Skeletal muscle satellite cell (primary cell): ENCODE measurements around the gene CACNA2D3.

Experiments
- H3K27me3 ChIP-seq: 2 replicates; pipeline ENCODE4 v1.7.0; 2013; ENCODE audit warnings: low read length; ENCODE audit not compliant: control insufficient read depth, insufficient read depth
- H3K36me3 ChIP-seq: 2 replicates; pipeline ENCODE4 v1.7.0; 2013; ENCODE audit warnings: mild to moderate bottlenecking, control low read depth, low read length; ENCODE audit not compliant: insufficient read depth
- H3K4me1 ChIP-seq: 2 replicates; pipeline ENCODE4 v1.7.0; 2013; ENCODE audit warnings: low read length; ENCODE audit not compliant: control insufficient read depth, insufficient read depth
- H3K4me2 ChIP-seq: 2 replicates; pipeline ENCODE4 v1.7.0; 2013; ENCODE audit warnings: mild to moderate bottlenecking, low read length
- H3K4me3 ChIP-seq: 2 replicates; pipeline ENCODE4 v1.7.0; 2013; ENCODE audit warnings: low read length
- H3K9ac ChIP-seq: 2 replicates; pipeline ENCODE4 v1.7.0; 2013; ENCODE audit warnings: mild to moderate bottlenecking, low read depth, low read length, moderate library complexity
- H3K9me3 ChIP-seq: replicated peaks from 2 replicates; pipeline ENCODE4 v1.7.0; 2013; ENCODE audit warnings: mild to moderate bottlenecking, control low read depth, low read length

CACNA2D3 gene

DNA sequence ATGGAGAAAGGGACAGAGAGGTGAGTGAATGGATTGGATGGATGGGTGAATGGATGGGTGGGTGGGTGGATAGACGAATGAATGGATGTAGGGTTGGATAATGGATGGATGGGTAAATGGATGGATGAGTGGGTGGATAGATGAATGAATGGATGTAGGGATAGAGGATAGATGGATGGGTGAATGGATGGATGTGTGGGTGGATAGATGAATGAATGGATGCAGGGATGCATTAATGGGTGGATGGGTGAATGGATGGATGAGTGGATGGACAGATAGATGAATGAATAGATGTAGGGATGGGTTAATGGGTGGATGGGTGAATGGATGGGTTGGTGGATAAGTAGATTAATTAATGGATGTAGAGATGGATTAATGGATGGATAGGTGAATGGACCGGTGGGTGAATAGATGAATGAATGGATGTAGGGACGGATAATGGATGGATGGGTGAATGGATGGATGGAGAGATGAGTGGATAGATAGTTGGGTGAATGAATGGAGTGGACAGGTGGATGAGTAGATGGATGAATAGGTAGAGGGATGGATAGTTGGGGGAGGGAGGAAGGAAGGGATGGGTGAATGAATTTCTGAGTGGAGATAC lies 28.6 kb downstream of the CACNA2D3 start:
- Histone ChIP-seq H3K9me3 (no peaks in the 10 kb centered on the region), H3K9ac (no peak overlapping the region), H3K27me3 (no peaks in the 10 kb centered on the region), H3K4me1 (no peaks in the 10 kb centered on the region), H3K36me3 (no peaks in the 10 kb centered on the region), H3K4me3 (no peak overlapping the region), H3K4me2 (no peak overlapping the region)

DNA sequence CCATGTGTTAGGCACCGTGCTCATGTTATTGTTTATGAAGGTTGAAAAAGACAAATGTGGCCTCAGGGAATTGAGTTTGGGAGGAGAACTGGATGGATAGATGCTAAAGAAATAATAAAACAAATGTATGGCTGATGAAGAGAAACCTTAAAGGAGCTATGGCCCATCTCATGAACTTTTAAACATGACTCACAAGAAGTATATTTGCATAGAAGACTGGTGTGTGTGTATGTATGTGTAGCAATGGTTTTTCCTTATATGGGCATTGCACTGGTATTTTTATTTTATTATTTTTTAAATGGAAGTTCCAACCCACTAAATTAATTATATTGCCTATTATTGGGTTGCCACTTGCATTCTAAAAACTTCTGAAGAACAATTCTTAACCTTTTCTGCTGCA lies 31.1 kb downstream of the CACNA2D3 start:
- H3K4me2 ChIP-seq = no peak overlapping the region
- peaks cover 3% of the 10 kb centered on the region for H3K9me3 ChIP-seq
- H3K9ac ChIP-seq = no peak overlapping the region
- no peaks in the 10 kb centered on the region for H3K36me3 ChIP-seq
- no peak overlapping the region for H3K4me3 ChIP-seq
- H3K27me3 ChIP-seq = no peaks in the 10 kb centered on the region
- no peaks in the 10 kb centered on the region for H3K4me1 ChIP-seq

GRCh38 chr3:54157860-54158259 lies 35.5 kb downstream of the CACNA2D3 start:
- H3K4me2 ChIP-seq = no peak overlapping the region
- H3K4me1 ChIP-seq = no peaks in the 10 kb centered on the region
- peaks cover 7% of the 10 kb centered on the region for H3K9me3 ChIP-seq
- no peak overlapping the region for H3K4me3 ChIP-seq
- H3K36me3 ChIP-seq = no peaks in the 10 kb centered on the region
- H3K27me3 ChIP-seq = no peaks in the 10 kb centered on the region
- no peak overlapping the region for H3K9ac ChIP-seq

DNA sequence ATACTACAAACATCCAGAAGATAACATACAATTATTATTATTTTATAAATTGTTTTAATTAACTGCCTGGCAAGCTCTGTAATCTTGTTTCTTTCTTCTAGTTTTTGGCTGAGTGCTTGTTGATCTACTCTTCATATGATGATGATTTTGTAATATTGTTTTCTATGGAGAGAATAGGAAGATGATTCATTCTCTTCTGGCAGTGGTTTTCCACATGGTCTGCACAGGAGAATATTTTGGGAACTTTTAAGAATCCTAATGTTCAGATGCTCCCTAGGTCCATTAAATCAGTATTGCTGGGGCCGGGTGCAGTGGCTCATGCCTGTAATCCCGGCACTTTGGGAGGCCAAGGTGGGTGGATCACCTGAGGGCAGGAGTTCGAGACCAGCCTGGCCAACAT lies 37.6 kb downstream of the CACNA2D3 start:
- no peak overlapping the region for H3K4me2 ChIP-seq
- no peaks in the 10 kb centered on the region for H3K4me1 ChIP-seq

DNA sequence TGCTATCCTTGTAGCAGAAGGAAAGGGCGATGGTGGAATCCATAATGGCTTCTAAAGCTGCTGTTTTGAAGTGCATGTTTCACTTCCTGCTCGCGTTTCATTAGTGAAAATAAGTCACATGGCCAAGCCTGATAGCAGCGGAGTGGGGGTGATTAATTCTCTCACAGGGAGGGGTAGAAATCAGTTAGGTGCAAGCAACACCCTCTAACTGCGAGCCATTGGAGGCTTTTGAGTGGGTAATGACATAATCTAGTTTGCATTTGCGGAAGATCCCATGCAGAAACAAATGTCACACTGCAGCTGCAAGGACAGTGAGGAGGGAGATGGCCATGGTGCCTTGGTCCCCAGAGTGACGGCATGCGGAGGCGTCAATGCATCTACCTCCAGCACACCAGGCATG lies 41.1 kb downstream of the CACNA2D3 start:
- no peaks in the 10 kb centered on the region for H3K27me3 ChIP-seq
- peaks cover 4% of the 10 kb centered on the region for H3K9me3 ChIP-seq
- no peak overlapping the region for H3K4me2 ChIP-seq
- no peak overlapping the region for H3K9ac ChIP-seq
- no peaks in the 10 kb centered on the region for H3K4me1 ChIP-seq
- H3K36me3 ChIP-seq = no peaks in the 10 kb centered on the region
- H3K4me3 ChIP-seq = no peak overlapping the region

More for the DNA sequence above, 37.6 kb downstream of the CACNA2D3 start:
- Histone ChIP-seq H3K27me3 (no peaks in the 10 kb centered on the region), H3K9me3 (peaks cover 7% of the 10 kb centered on the region), H3K4me3 (no peak overlapping the region), H3K36me3 (no peaks in the 10 kb centered on the region), H3K9ac (no peak overlapping the region)

DNA sequence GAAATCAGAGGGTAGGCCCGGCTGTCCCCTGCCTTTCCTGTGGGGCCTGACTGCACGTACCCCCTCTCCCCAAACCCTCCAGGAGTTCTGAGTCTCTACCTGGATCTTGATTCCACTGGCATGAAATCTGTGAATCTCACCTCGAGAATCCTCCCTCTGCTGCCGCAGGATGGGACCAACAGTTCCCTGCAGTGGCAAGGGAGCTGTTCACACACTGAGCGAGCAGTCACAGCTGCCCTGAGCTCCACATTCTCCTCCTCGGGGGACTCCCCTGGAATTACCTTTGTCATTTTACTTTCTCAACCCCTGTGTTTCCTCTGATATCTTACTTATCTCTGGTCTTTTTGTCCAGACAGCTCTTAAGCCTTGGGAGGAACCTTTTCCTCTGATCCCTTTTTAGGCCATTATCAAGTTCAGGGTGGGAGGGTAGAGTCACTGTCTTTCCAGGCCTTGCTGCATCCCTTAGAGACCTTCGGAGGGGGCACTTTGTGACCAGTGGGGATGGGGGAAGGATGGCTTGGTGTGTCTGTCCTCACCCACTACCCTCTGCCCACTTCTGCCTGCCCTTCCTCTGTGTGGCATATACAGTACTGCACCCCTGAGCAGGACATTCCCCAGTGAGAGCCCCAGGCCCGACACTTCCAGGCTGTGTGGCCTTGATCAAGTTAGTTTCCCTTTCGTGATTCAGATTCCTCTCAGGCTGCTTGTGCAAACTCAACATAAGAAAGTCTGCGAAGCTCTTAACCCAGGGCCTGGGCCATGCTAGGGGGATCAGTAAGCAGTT lies 42.0 kb downstream of the CACNA2D3 start:
- H3K4me2 ChIP-seq = no peak overlapping the region
- no peak overlapping the region for H3K4me3 ChIP-seq
- no peaks in the 10 kb centered on the region for H3K36me3 ChIP-seq
- H3K9me3 ChIP-seq = peaks cover 4% of the 10 kb centered on the region
- H3K4me1 ChIP-seq = no peaks in the 10 kb centered on the region
- no peak overlapping the region for H3K9ac ChIP-seq
- H3K27me3 ChIP-seq = no peaks in the 10 kb centered on the region

DNA sequence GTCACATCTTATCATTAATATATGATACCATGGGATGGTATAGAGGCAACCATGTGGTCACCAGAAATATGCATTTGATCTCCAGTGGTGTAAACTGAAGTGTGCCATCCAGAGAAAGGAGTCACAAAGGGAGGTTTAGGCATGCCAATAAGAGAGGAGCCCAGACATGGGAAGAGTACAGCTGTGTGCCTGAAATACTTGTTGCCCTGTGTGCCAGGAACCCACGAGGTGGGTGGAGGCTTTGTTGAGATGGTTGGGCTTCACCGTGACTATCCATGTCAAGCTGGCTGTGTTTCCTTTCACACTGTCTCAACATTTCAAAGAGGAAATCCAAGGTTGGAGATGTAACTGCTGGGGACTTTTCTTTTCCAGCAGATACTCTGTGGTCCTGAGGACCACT lies 43.5 kb downstream of the CACNA2D3 start:
- Histone ChIP-seq H3K36me3 (no peaks in the 10 kb centered on the region), H3K4me1 (no peaks in the 10 kb centered on the region), H3K4me2 (no peak overlapping the region), H3K9me3 (peaks cover 4% of the 10 kb centered on the region), H3K9ac (no peak overlapping the region), H3K27me3 (no peaks in the 10 kb centered on the region), H3K4me3 (no peak overlapping the region)

DNA sequence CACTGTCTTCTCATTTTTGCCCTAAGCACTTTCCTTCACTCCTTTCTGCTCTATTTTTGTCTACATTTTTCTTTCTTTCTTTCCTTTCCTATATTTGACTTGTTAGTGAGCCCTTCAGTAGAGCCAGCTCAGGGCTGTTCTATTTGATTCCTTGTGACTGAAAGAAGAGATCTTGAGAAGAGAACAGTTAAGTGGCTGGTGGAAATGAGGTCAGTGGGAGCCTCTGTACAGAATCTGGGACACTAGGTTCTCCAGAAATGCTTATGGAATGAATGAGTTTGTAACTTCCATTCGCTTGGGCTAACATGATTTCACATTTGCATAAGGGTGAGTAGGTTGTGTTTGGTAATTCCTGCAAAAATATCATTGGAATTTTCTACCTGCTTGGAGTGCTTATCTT lies 45.6 kb downstream of the CACNA2D3 start:
- Histone ChIP-seq H3K27me3 (no peaks in the 10 kb centered on the region), H3K4me3 (no peak overlapping the region), H3K9ac (no peak overlapping the region), H3K4me2 (no peak overlapping the region), H3K36me3 (no peaks in the 10 kb centered on the region), H3K4me1 (no peaks in the 10 kb centered on the region), H3K9me3 (no peaks in the 10 kb centered on the region)

- Histone ChIP-seq H3K4me2 (no peak overlapping the region), H3K9me3 (no peaks in the 10 kb centered on the region), H3K27me3 (no peaks in the 10 kb centered on the region), H3K4me3 (no peak overlapping the region), H3K9ac (no peak overlapping the region), H3K4me1 (no peaks in the 10 kb centered on the region), H3K36me3 (no peaks in the 10 kb centered on the region)
Observed at GRCh38 chr3:54168451-54168850, 46.1 kb downstream of the CACNA2D3 start.

- Histone ChIP-seq H3K4me3 (no peak overlapping the region), H3K9ac (no peak overlapping the region), H3K9me3 (no peaks in the 10 kb centered on the region), H3K4me1 (no peaks in the 10 kb centered on the region), H3K4me2 (no peak overlapping the region), H3K27me3 (no peaks in the 10 kb centered on the region), H3K36me3 (no peaks in the 10 kb centered on the region)
Observed at GRCh38 chr3:54169524-54169923, 47.2 kb downstream of the CACNA2D3 start.

DNA sequence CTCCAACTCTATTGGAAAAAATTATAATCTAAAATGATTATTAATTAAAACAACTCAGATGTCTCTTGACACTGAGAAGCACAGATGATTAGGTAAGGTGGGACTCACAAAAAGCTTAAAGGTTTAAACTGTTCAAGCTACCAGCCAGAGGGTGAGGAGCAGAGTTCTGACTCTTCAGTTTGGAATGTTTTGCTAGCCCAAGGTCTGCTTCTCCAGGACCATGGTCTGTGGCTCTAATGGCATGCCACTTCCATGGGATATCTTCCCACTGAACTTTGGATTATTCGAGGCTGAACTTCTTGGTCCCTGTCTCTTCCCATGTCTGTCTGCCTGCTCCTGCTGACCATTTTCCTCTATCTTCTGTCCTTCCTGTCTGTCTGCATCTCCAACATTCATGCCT lies 49.2 kb downstream of the CACNA2D3 start:
- Histone ChIP-seq H3K4me2 (no peak overlapping the region), H3K36me3 (no peaks in the 10 kb centered on the region), H3K27me3 (no peaks in the 10 kb centered on the region), H3K9me3 (no peaks in the 10 kb centered on the region), H3K4me3 (no peak overlapping the region), H3K4me1 (no peaks in the 10 kb centered on the region), H3K9ac (no peak overlapping the region)

GRCh38 chr3:54171951-54172350 lies 49.6 kb downstream of the CACNA2D3 start:
- H3K27me3 ChIP-seq = no peaks in the 10 kb centered on the region
- no peak overlapping the region for H3K9ac ChIP-seq
- H3K36me3 ChIP-seq = no peaks in the 10 kb centered on the region
- H3K4me2 ChIP-seq = no peak overlapping the region
- H3K4me1 ChIP-seq = no peaks in the 10 kb centered on the region
- no peaks in the 10 kb centered on the region for H3K9me3 ChIP-seq
- no peak overlapping the region for H3K4me3 ChIP-seq
